Spleen (tissue), 11 donors: Measurements from ENCODE around the gene LEKR1. TPM values are rescaled to one million over a fixed set of nuclear protein-coding genes. Genes with fewer than 3 reads are reported as not detected.

Experiments used
- DNase-seq: peaks from one replicate; pipeline ENCODE4 v3.0.0-alpha.2; 2020
- H3K27ac ChIP-seq, 8 donors: fragments of 200-600 bp; sonication (generic) in 7 of 8; 1 replicate in 4 of 8; 2 replicates in 4 of 8; pipeline versions ENCODE4 v1.5.0 to v1.8.0; 2016 to 2021; ENCODE audit warnings: inconsistent platforms in 4 of 8, mild to moderate bottlenecking in 4 of 8, moderate library complexity in 1 of 8
- H3K27me3 ChIP-seq, 7 donors: fragments of 200-600 bp; sonication (generic) in 6 of 7; replicated peaks in 1 of 7; 1 replicate in 4 of 7; 2 replicates in 3 of 7; pipeline versions ENCODE4 v1.5.0 to v1.8.0; 2016 to 2021; ENCODE audit warnings: inconsistent platforms in 3 of 7, mild to moderate bottlenecking in 1 of 7
- H3K36me3 ChIP-seq, 6 donors: fragments of 200-600 bp; sonication (generic) in 5 of 6; 1 replicate in 4 of 6; 2 replicates in 2 of 6; pipeline versions ENCODE4 v1.5.0 to v1.8.0; 2016 to 2021; ENCODE audit warnings: inconsistent platforms in 2 of 6
- H3K4me1 ChIP-seq, 6 donors: fragments of 200-600 bp; sonication (generic) in 5 of 6; 1 replicate in 3 of 6; 2 replicates in 3 of 6; pipeline versions ENCODE4 v1.5.0 to v1.8.0; 2016 to 2021; ENCODE audit warnings: inconsistent platforms in 3 of 6
- H3K4me3 ChIP-seq, 8 donors: fragments of 200-600 bp; sonication (generic) in 7 of 8; 1 replicate in 4 of 8; 2 replicates in 4 of 8; pipeline versions ENCODE4 v1.5.0 to v1.8.0; 2016 to 2021; ENCODE audit warnings: inconsistent platforms in 4 of 8, mild to moderate bottlenecking in 4 of 8, moderate library complexity in 2 of 8
- H3K9me3 ChIP-seq, 8 donors: fragments of 200-600 bp; sonication (generic) in 7 of 8; 1 replicate in 4 of 8; 2 replicates in 4 of 8; pipeline versions ENCODE4 v1.5.0 to v1.8.0; 2016 to 2021; ENCODE audit warnings: inconsistent platforms in 4 of 8
- POLR2A ChIP-seq, 3 donors: fragments of 450-650 bp; IDR thresholded peaks; one replicate each; pipeline ENCODE4 v1.5.1; 2017; ENCODE audit warnings: antibody characterized with exemption in 3 of 3, mild to moderate bottlenecking in 1 of 3
- POLR2AphosphoS5 ChIP-seq, 3 donors: sonication (generic); formaldehyde crosslinking; IDR thresholded peaks; one replicate each; pipeline ENCODE4 v1.5.1; 2017; ENCODE audit warnings: antibody characterized with exemption in 3 of 3
- WGBS, 5 donors: extraction: QIAGEN DNeasy Blood & Tissue Kit in 3 of 5; methylation state at CpG; one replicate each; pipeline versions ENCODE4 v1.1.5 to v1.1.7; 2013 to 2018; 5-methylcytosine and 5-hydroxymethylcytosine counted together
- intact Hi-C: fragments of 100-400 bp; cut with DNase I; formaldehyde crosslinking; loops from one replicate; pipeline ENCODE4 v1.15.0; 2023; ENCODE audit warnings: low total_unique reads
- polyA plus RNA-seq, 3 donors: library from polyadenylated mRNA; stranded (reverse); fragments of 200-250 nt; gene quantifications; one replicate each; pipeline ENCODE4 v1.2.1, GENCODE V29; 2013
- total RNA-seq, 7 donors: library from RNA; depleted of rRNA in 3 of 7; stranded (reverse); fragments of >200 nt in 3 of 7; fragmentation: NEBNext Ultra II Directional in 4 of 7; extraction: Animal tissue kit (Norgen Biotek cat#: 25700) in 4 of 7; gene quantifications; one replicate each; pipeline versions ENCODE4 v1.1.0 to v1.2.1, GENCODE V29; 2016 to 2021
- TF ChIP-seq, protein P1 (sequence below), 11 experiments: fragments of 200-600 bp in 7 of 11; fragments of 450-650 bp in 4 of 11; sonication (generic) in 4 of 11; IDR thresholded peaks in 8 of 11; conservative IDR thresholded peaks in 3 of 11; 1 replicate in 7 of 11; 2 replicates in 4 of 11; pipeline versions ENCODE4 v1.4.0 to v1.8.0; 2016 to 2021; ENCODE audit warnings: antibody characterized with exemption in 11 of 11, inconsistent platforms in 4 of 11, mild to moderate bottlenecking in 1 of 11
- donor health status: healthy with polysubstance abuse.
- donor health status: DM: no; HTN: no; CAD: no; lungs with moderate emphysema.
- donor health status: DM: no; HTN: no; CAD: no.
- donor health status: Bipolar disorder and iron deficiency.
- donor health status: healthy.
- donor health status: DM: no; HTN: no; CAD: no.
- donor health status: DM: yes; HTN: yes; CAD: no.

Gene LEKR1
- total and polyA plus RNA-seq, 10 donors, result 0.48 to 7.5 (median 2.5) TPM

DNA sequence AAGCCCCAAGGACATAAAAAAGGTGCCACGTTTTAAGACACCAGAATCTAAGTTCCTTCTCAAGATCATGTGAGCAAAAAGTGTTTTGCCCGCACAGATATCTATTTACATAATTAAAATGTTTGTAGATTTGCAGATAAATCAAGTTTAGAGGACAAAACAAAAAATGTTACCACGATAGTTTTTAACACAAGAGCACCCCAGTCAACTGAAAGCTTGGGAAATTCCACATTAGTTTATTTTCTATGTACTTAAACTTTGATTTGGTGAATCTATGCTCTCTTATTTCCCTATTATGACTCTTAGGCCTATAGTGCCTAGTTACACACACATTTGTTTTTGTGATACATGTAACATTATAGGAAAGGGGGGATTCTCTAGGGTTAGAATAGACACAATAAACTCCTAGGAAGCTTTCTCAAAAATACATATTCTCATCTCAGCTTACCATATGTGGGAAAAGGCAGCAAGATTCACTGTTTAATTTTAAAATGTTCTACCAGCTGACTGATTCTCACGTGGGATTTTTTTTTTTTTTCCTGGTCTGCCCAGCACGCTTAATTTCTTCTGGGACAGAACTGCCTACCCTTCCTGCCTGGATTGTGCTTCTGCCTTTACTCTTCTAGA is 8.4 kb upstream of the LEKR1 start:
- 50 to 62% (median 56%) methylated on average over 5 of the region's 5 CpGs for WGBS, 5 donors
- Histone ChIP-seq H3K27me3 (no peaks in the 10 kb centered on the region), H3K27ac (peak overlapping the region; percentile 72 to 89 (median 81)), H3K36me3 (no peaks in the 10 kb centered on the region), H3K9me3 (no peaks in the 10 kb centered on the region), H3K4me1 (peaks cover 7 to 33% (median 22%) of the 10 kb centered on the region in 6 donors), H3K4me3 (peak overlapping the region; percentile 29 to 84 (median 64))
- TF ChIP-seq POLR2A (IDR thresholded peaks at IDR 0.05) (no peak), POLR2AphosphoS5 (IDR thresholded peaks at IDR 0.05) (no peak)
- TF ChIP-seq, protein P1, sequence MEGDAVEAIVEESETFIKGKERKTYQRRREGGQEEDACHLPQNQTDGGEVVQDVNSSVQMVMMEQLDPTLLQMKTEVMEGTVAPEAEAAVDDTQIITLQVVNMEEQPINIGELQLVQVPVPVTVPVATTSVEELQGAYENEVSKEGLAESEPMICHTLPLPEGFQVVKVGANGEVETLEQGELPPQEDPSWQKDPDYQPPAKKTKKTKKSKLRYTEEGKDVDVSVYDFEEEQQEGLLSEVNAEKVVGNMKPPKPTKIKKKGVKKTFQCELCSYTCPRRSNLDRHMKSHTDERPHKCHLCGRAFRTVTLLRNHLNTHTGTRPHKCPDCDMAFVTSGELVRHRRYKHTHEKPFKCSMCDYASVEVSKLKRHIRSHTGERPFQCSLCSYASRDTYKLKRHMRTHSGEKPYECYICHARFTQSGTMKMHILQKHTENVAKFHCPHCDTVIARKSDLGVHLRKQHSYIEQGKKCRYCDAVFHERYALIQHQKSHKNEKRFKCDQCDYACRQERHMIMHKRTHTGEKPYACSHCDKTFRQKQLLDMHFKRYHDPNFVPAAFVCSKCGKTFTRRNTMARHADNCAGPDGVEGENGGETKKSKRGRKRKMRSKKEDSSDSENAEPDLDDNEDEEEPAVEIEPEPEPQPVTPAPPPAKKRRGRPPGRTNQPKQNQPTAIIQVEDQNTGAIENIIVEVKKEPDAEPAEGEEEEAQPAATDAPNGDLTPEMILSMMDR (IDR thresholded peaks at IDR 0.05 in 8 of 11, conservative IDR thresholded peaks at IDR 0.05 in 3 of 11), result no peak
- intact Hi-C loops, result loop anchor here (10.0 kb wide), 2 partner anchors 143 to 247 kb away; partner anchors contain the start of gene TIPARP
- no peak for DNase-seq

DNA sequence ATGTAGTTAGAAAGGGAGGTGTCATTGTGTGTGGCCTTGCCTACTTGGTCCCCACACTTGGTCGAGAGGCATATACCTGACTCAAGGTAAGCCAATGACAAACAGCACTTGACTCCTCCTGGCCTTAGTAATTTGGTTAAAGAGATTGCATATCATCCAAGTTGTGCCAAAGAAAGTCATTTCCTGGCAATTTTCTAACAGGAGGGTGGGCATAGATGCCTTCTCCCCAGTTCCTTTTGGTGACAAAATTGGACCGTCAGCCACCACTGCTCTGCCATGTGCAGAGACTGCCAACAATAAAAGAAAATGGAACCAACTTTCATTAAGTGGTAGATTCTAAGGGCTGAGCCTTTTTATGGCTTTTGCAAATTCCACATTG is 7.9 kb upstream of the LEKR1 start:
- Histone ChIP-seq H3K9me3 (no peaks in the 10 kb centered on the region), H3K36me3 (no peaks in the 10 kb centered on the region), H3K27ac (peak overlapping the region in 3 of 8 donors; percentile 78 to 89 (median 84)), H3K4me3 (no peak overlapping the region), H3K27me3 (no peaks in the 10 kb centered on the region), H3K4me1 (peaks cover 7 to 30% (median 18%) of the 10 kb centered on the region in 6 donors)
- intact Hi-C loops, result loop anchor here (10.0 kb wide), 2 partner anchors 143 to 247 kb away; partner anchors contain the start of gene TIPARP
- DNase-seq, result no peak
- no peak for TF ChIP-seq POLR2AphosphoS5 (IDR thresholded peaks at IDR 0.05)
- no peak for TF ChIP-seq POLR2A (IDR thresholded peaks at IDR 0.05)
- TF ChIP-seq, protein P1 (IDR thresholded peaks at IDR 0.05 in 8 of 11, conservative IDR thresholded peaks at IDR 0.05 in 3 of 11), result no peak
- 91 to 98% (median 97%) methylated on average over 2 of the region's 2 CpGs for WGBS, 5 donors

DNA sequence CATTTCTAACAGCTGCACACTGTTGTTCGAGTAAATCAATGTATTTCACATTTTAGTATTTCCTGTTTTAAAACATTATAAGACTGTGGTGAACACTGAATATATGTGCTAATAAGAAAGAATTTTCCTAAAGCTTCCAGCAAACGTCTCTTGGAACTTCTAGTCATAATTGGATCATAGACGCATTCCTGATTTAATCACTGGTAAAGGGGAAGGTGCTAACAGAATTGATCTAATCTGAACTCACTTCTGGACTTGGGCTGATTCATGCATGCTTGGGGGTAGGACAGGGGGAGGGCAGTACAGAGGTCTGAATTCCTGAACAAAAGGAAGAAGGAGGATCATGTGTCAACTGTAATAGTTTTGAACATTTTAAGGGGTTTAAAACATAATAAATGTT is 7.3 kb upstream of the LEKR1 start:
- DNase-seq, result no peak
- H3K27ac ChIP-seq, result no peak overlapping the region
- 79 to 90% (median 84%) methylated on average over 3 of the region's 3 CpGs for WGBS, 5 donors
- intact Hi-C loops, result loop anchor here (10.0 kb wide), 2 partner anchors 144 to 246 kb away; partner anchors contain the start of gene TIPARP
- H3K9me3 ChIP-seq, result no peaks in the 10 kb centered on the region
- no peak overlapping the region for H3K4me3 ChIP-seq
- H3K27me3 ChIP-seq, result no peaks in the 10 kb centered on the region
- H3K36me3 ChIP-seq, result no peaks in the 10 kb centered on the region
- H3K4me1 ChIP-seq, result peaks cover 7 to 30% (median 18%) of the 10 kb centered on the region in 6 donors
- TF ChIP-seq POLR2A (IDR thresholded peaks at IDR 0.05) (no peak), POLR2AphosphoS5 (IDR thresholded peaks at IDR 0.05) (no peak)
- TF ChIP-seq, protein P1 (IDR thresholded peaks at IDR 0.05 in 8 of 11, conservative IDR thresholded peaks at IDR 0.05 in 3 of 11), result no peak

DNA sequence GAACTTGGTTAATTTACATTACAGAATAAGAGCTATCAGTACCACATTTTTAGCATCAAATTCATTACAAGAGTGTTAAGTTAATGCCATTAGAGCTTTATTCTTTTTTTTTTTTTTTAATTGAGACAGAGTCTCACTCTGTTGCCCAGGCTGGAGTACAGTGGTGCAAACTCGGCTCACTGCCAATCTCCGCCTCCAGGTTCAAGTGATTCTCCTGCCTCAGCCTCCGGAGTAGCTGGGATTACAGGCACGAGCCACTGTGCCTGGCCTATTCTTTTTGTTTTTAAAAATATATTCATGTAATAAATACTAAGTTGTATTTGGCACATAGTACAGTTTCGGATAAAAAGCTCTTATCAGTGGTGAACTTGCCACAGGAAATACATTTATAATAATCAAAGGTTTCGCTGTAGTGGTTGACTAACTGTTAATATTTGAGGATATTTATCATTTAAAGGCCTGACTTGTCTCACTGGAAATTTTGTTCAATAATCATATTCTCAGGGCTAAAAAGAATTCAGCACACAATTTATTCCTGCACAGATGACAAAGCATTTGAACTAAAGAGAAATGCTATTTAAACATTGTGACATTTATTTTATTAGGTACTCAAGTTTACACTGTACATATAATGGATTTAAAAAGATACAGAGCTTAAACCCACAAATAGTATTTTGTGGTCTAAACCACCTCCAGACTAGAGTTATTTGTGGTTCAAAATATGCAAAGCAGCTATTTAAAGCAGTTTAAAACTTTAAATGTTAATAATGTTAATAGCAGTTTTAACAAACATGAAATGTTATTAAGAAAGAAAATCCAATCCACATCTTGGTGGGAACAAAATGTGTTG is 6.1 kb upstream of the LEKR1 start:
- intact Hi-C loops, result loop anchor here (10.0 kb wide), 2 partner anchors 145 to 245 kb away; partner anchors contain the start of gene TIPARP
- WGBS, 5 donors, result 56 to 80% (median 66%) methylated on average over 6 of the region's 6 CpGs
- DNase-seq, result no peak

More for the DNA sequence above, 6.1 kb upstream of the LEKR1 start:
- Histone ChIP-seq H3K9me3 (no peaks in the 10 kb centered on the region), H3K27ac (no peak overlapping the region), H3K4me1 (peaks cover 7 to 30% (median 18%) of the 10 kb centered on the region in 6 donors), H3K4me3 (no peak overlapping the region), H3K36me3 (no peaks in the 10 kb centered on the region), H3K27me3 (no peaks in the 10 kb centered on the region)
- no peak for TF ChIP-seq POLR2A (IDR thresholded peaks at IDR 0.05)
- TF ChIP-seq, protein P1 (IDR thresholded peaks at IDR 0.05 in 8 of 11, conservative IDR thresholded peaks at IDR 0.05 in 3 of 11), result no peak
- no peak for TF ChIP-seq POLR2AphosphoS5 (IDR thresholded peaks at IDR 0.05)
